ENCODE measurements around the gene C9orf85.
A peak's percentile ranks its signal among the peaks of the same experiment; 100 is the strongest.

Gene C9orf85

DNA sequence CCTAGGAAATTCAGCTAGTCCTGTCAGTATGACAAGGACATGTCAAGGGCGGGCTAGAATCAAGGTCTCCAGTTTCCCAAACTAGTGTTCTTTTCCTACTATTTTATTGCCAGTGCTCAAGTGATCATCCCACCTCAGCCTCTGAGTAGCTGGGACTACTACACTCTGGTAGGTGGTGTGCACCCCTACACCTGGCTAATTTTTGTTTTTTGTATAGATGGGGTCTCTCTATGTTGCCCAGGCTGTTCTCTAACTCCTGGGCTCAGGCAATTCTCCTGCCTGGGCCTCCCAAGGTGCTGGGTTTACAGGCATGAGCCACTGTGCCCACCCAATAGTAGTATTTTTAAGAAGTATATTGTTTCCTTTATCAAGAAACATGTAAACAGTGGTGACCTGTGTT, 54.0 kb downstream of the C9orf85 start:
- no peaks in the 10 kb centered on the region for H3K27me3 ChIP-seq
- no peak overlapping the region for H3K27ac ChIP-seq
- H4K20me1 ChIP-seq, result no peaks in the 10 kb centered on the region
- TF ChIP-seq Cebpa-rat (IDR thresholded peaks at IDR 0.05), result no peak
- no peaks in the 10 kb centered on the region for H3K4me1 ChIP-seq
- no peak overlapping the region for H3K4me2 ChIP-seq
- H3K9ac ChIP-seq, result no peak overlapping the region
- H3K9me3 ChIP-seq, result peaks cover 39% of the 10 kb centered on the region
- H3K36me3 ChIP-seq, result peaks cover 52% of the 10 kb centered on the region
- H3K4me3 ChIP-seq, result no peak overlapping the region

DNA sequence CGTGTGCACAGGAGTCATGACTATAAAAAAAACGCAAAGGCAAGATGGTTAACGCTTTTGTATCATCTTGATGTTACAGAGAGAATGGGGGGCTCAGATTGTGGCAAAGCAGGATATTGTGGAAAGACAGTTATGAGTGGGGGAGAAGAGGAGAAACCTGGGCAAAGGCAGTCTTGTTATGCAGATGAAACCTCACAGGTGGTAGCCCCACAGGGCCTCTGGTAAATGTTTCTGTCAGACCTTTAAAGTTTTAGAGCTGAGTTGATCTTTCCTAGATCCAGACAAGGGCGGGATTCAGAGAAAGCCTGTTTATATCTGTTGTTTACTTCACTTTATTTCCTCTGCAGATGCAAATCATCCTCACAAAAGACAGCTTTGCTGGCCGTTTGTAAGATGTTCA, 55.2 kb downstream of the C9orf85 start:
- Histone ChIP-seq H3K36me3 (peaks cover 47% of the 10 kb centered on the region), H3K4me2 (no peak overlapping the region), H3K4me3 (no peak overlapping the region)

DNA sequence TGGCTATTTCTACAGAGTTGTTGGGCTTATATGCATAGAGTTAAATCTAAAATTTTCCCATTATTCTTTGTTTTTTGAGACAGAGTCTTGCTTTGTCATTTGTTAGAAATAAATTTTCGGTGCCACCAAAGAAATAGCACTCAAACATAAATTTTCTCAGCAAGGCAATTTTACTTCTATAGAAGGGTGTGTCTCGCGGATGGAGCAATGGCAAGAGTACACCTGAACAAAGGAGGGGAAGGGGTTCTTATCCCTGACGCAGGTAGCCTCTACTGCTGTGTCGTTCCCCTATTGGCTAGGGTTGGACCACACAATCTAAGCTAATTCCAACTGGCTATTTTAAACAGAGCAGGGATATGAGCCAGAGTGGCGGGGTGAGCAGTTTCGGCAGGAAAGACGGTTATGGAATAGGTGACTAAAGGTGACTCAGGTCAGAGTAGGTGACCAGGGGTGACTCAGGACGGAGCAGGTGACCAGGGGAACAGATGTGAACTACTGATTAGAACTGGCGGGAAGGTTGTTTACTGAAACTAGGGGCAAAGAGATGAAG, 57.2 kb downstream of the C9orf85 start:
- Histone ChIP-seq H3K4me3 (no peak overlapping the region), H4K20me1 (no peaks in the 10 kb centered on the region), H3K9me3 (peaks cover 27% of the 10 kb centered on the region), H3K27me3 (no peaks in the 10 kb centered on the region), H3K27ac (no peak overlapping the region), H3K4me2 (no peak overlapping the region), H3K4me1 (no peaks in the 10 kb centered on the region), H3K36me3 (peaks cover 43% of the 10 kb centered on the region), H3K9ac (no peak overlapping the region)
- TF ChIP-seq Cebpa-rat (IDR thresholded peaks at IDR 0.05), result no peak

More for the DNA sequence above, 55.2 kb downstream of the C9orf85 start:
- Histone ChIP-seq H4K20me1 (no peaks in the 10 kb centered on the region), H3K27ac (no peak overlapping the region), H3K9me3 (peaks cover 39% of the 10 kb centered on the region), H3K9ac (no peak overlapping the region), H3K4me1 (no peaks in the 10 kb centered on the region), H3K27me3 (no peaks in the 10 kb centered on the region)
- no peak for TF ChIP-seq Cebpa-rat (IDR thresholded peaks at IDR 0.05)

DNA sequence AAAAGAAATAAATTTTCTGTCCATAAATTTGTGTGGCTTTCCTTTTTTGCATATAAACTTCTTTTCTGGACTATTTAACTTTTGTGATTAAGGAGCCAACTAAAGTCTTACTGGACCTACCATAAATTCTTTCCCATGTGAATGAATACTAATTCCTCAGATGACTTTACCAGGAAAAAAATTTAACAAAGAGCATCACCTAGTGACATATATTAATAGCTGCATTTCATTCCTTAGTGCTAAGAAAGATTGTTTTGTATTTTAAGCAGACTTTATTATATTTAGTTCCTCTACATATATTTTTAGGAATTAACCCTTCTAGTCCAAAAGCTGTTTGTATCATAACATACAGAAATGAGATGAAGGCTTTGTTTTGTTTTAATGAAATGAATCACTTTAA, 64.4 kb downstream of the C9orf85 start:
- no peak for TF ChIP-seq Cebpa-rat (IDR thresholded peaks at IDR 0.05)
- Histone ChIP-seq H3K27ac (no peak overlapping the region), H3K4me1 (peaks cover 11% of the 10 kb centered on the region), H3K4me2 (no peak overlapping the region), H3K27me3 (no peaks in the 10 kb centered on the region), H3K4me3 (no peak overlapping the region), H3K9ac (no peak overlapping the region), H4K20me1 (no peaks in the 10 kb centered on the region), H3K36me3 (peaks cover 19% of the 10 kb centered on the region), H3K9me3 (no peaks in the 10 kb centered on the region)

DNA sequence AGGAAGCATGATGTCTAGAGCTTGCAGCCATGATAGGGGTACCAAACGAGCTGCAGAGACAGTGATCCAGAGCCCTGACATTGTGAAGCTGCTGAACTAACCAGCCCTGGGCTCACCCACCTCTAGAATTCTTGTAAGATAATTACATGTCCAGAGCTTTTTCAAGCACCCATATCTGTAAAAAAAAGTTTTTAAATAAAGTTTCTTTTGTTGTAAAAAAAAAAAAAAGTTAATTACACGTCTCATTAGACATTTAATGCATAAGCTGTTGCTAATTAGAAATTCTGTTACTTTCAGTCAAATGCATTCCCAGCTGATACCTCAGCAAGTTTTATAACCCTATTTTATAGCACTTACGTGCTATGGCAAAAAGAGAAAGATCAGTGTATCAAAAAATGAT, 65.6 kb downstream of the C9orf85 start:
- Histone ChIP-seq H3K9me3 (no peaks in the 10 kb centered on the region), H3K4me1 (peaks cover 18% of the 10 kb centered on the region), H3K27ac (no peak overlapping the region), H4K20me1 (no peaks in the 10 kb centered on the region), H3K36me3 (peaks cover 15% of the 10 kb centered on the region), H3K4me3 (no peak overlapping the region), H3K4me2 (no peak overlapping the region), H3K9ac (no peak overlapping the region), H3K27me3 (no peaks in the 10 kb centered on the region)
- TF ChIP-seq Cebpa-rat (IDR thresholded peaks at IDR 0.05), result no peak

DNA sequence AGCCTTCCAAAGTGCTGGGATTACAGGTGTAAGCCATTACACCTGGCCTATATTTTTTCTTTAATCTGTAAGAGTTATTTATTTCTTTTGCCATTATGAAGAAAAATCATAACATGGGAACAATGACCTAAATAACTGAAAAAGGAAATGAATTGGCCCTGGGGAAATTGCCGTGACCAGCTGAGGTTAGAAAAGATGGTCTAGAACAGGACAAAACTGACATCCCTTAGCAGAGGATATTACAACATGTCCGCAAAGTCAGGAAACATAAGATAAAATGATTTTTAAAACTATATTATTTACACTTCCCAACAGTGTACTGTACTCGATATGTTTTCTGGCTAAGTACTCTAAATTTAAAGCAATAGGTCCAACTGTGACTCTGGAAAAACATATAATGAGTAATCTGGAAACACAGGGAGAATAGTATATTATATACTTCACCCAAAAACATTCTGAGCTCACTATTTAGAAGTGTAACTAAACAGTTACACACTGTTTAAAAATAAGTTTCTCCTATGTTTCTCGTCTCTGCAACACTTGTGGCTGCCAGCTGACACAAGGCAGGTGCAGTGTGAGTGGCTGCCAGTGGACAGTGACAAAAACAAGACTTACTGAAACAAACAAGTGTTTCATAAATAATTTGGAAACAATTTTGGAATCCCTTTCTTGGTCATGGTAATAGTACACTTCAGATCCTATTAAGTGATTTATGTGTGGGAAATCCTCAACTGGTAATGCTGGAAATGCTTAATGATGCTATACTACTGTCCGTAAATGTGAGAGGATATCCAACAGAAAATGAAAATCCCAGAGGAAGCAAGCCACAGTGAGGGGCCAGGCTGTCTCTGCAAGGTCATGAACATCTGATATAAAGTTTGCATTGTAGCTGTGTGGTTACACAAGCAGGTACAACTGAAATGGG, 69.1 kb downstream of the C9orf85 start:
- no peaks in the 10 kb centered on the region for H3K9me3 ChIP-seq
- peak overlapping the region; percentile 36; the same call in 1 of the 2 replicates for H3K9ac ChIP-seq
- H4K20me1 ChIP-seq, result no peaks in the 10 kb centered on the region
- H3K4me2 ChIP-seq, result peak overlapping the region; percentile 71
- no peak for TF ChIP-seq Cebpa-rat (IDR thresholded peaks at IDR 0.05)
- no peaks in the 10 kb centered on the region for H3K27me3 ChIP-seq
- no peak overlapping the region for H3K4me3 ChIP-seq
- peak overlapping the region; percentile 70 for H3K27ac ChIP-seq
- peaks cover 18% of the 10 kb centered on the region for H3K4me1 ChIP-seq
- 0 out of 2 replicates have a peak, but pooled peaks cover 12% of the 10 kb centered on the region for H3K36me3 ChIP-seq

DNA sequence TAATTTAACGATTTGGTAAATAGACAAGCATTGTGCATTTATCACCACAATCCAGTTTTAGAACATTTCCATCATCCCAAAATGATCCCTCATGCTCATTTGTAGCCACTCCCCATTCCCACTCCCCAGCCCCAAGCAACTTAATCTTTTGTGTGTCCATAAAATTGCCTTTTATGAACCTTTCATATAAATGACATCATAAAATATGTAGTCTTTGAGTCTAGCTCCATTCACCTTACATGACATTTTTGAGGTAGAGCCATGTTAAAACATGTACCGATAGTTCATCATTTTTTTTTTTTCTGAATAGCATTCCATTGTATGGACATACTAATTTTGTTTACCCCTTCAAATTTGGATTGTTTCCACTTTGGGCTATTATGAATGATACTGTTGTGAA, 70.5 kb downstream of the C9orf85 start:
- no peak overlapping the region for H3K27ac ChIP-seq
- no peaks in the 10 kb centered on the region for H4K20me1 ChIP-seq

DNA sequence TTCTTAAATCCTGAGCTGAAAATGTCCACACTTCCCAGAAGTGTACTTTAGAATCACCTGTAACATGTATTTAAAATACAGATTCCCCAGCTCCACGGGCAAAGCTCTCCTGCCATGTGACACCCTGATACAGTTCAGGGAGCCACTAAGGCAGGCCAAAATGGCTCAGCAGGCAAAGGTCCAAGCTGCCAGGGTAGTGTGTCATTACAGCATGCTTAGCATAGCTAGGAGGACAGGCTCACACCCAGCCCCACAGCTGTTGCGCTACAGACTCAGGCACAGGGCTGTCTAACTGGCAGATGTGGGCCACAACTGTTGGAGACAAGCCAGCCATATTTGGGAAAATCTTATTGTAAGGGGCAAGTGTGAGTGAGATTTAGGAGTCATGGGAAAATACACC, 73.0 kb downstream of the C9orf85 start:
- Histone ChIP-seq H3K9me3 (no peaks in the 10 kb centered on the region), H4K20me1 (no peaks in the 10 kb centered on the region), H3K27me3 (no peaks in the 10 kb centered on the region), H3K4me3 (no peak overlapping the region), H3K36me3 (0 out of 2 replicates have a peak, but pooled peaks cover 12% of the 10 kb centered on the region), H3K27ac (no peak overlapping the region), H3K4me1 (peaks cover 18% of the 10 kb centered on the region), H3K4me2 (no peak overlapping the region), H3K9ac (no peak overlapping the region)
- TF ChIP-seq Cebpa-rat (IDR thresholded peaks at IDR 0.05), result no peak

More for the DNA sequence above, 70.5 kb downstream of the C9orf85 start:
- no peak overlapping the region for H3K9ac ChIP-seq
- 0 out of 2 replicates have a peak, but pooled peaks cover 12% of the 10 kb centered on the region for H3K36me3 ChIP-seq
- peaks cover 18% of the 10 kb centered on the region for H3K4me1 ChIP-seq
- H3K27me3 ChIP-seq, result no peaks in the 10 kb centered on the region
- TF ChIP-seq Cebpa-rat (IDR thresholded peaks at IDR 0.05), result no peak
- H3K4me3 ChIP-seq, result no peak overlapping the region
- no peaks in the 10 kb centered on the region for H3K9me3 ChIP-seq
- H3K4me2 ChIP-seq, result no peak overlapping the region

DNA sequence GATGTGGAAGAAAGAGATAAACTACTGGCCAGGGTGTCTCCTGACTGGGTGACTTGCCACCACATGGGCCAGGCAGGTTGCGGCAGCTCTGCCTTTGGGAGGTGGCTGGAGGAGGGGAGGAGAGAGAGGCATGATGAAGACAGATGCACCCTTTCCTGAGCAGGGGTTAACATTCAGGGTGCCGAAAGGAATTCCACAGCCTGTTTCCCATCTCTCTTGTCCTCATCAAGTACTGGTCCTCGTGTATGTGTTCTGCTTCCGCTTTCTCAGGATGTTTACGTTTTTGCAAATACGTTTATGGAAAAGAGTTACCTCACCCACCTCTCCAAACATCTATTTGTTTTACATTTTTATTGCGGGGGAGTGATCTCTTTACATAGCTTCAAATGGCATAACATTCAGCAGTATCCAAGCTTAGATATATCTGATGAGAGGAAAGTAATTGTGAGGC, 73.4 kb downstream of the C9orf85 start:
- Histone ChIP-seq H4K20me1 (no peaks in the 10 kb centered on the region), H3K27me3 (no peaks in the 10 kb centered on the region), H3K4me1 (peaks cover 17% of the 10 kb centered on the region), H3K27ac (no peak overlapping the region), H3K36me3 (0 out of 2 replicates have a peak, but pooled peaks cover 12% of the 10 kb centered on the region), H3K4me2 (no peak overlapping the region), H3K9ac (no peak overlapping the region), H3K4me3 (no peak overlapping the region), H3K9me3 (no peaks in the 10 kb centered on the region)
- TF ChIP-seq Cebpa-rat (IDR thresholded peaks at IDR 0.05), result no peak

DNA sequence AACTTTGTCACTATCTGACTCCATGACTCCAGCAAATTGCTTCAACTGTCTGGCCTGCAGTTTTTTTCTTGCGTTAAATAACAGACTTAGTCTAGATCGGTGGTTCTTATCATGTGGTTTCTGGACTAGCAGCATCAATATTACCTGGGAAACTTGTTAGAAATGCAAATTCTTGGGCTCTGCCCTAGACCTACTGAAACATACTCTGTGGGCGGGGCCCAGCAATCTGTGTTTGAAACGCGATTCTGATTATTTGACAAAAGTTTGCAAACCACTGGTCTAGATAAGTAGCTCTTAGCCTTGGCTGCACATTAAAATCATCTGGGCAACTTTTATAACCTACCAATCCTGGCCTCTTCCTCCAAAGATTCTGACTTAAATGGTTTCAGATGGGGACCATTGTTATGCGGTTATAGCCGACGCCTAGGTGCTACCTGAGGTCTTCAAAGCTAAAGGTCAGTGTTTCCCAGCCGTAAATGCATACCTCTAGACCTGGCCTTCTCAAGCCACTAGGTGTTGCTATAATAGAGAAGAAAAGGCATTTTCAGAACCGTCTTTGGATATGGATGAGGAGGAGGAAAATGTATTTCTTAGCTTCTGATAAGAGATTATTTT, 74.0 kb downstream of the C9orf85 start:
- H4K20me1 ChIP-seq, result no peaks in the 10 kb centered on the region
- H3K27ac ChIP-seq, result no peak overlapping the region
- H3K27me3 ChIP-seq, result no peaks in the 10 kb centered on the region
- H3K36me3 ChIP-seq, result 0 out of 2 replicates have a peak, but pooled peaks cover 12% of the 10 kb centered on the region
- H3K4me3 ChIP-seq, result no peak overlapping the region
- no peaks in the 10 kb centered on the region for H3K9me3 ChIP-seq
- no peak overlapping the region for H3K9ac ChIP-seq
- no peak for TF ChIP-seq Cebpa-rat (IDR thresholded peaks at IDR 0.05)
- H3K4me1 ChIP-seq, result peaks cover 14% of the 10 kb centered on the region
- H3K4me2 ChIP-seq, result no peak overlapping the region

Data from BLaER1 (cell line).